GM12801 (cell line): ENCODE data around the gene AOAH.

Source experiments
- TF ChIP-seq, protein P1 (sequence below): IDR thresholded peaks from one replicate; pipeline ENCODE4 v1.5.1; 2011; ENCODE audit warnings: control low read depth; ENCODE audit not compliant: insufficient read length; ENCODE audit errors: extremely low read depth

Gene AOAH

DNA sequence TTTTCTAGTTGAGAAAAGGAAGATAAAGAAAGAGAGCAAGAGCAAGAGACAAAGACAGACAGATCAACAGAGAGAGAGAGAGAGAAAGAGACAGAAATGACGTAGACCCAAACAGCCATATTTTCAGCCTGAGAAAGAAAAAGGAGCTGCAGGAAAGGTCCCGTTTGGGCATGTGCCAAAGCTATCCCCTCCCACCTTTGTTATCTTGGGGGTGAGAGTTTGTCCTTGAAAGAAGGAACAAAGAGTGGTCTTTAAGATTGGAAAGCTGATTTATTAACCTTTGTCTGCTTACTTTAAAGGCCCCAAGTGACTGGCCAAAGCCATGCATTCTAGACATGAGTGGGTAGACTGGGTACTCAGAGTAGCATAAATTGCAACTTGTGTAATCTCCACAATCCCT lies 98.2 kb downstream of the AOAH start:
- TF ChIP-seq, protein P1, sequence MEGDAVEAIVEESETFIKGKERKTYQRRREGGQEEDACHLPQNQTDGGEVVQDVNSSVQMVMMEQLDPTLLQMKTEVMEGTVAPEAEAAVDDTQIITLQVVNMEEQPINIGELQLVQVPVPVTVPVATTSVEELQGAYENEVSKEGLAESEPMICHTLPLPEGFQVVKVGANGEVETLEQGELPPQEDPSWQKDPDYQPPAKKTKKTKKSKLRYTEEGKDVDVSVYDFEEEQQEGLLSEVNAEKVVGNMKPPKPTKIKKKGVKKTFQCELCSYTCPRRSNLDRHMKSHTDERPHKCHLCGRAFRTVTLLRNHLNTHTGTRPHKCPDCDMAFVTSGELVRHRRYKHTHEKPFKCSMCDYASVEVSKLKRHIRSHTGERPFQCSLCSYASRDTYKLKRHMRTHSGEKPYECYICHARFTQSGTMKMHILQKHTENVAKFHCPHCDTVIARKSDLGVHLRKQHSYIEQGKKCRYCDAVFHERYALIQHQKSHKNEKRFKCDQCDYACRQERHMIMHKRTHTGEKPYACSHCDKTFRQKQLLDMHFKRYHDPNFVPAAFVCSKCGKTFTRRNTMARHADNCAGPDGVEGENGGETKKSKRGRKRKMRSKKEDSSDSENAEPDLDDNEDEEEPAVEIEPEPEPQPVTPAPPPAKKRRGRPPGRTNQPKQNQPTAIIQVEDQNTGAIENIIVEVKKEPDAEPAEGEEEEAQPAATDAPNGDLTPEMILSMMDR: no peak

DNA sequence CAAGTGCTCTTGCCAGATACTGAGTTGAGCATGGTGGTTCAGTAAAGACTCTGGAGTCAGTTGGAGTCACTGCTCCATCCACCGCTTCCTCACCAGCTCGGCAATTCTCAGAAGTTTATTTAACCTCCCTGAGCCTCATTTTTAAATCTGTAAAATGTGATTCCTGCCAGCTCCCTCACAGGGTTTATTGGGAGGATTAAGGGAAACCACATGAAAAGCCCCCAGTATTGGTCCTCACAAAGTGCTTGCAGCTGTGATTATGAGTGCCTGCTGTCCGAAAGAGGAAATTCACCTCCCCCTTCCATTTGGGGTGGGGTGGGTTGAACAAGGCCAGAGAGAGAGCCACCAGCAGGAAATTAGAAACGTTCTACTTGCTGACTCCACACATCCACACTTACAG lies 99.0 kb downstream of the AOAH start:
- TF ChIP-seq, protein P1: no peak

DNA sequence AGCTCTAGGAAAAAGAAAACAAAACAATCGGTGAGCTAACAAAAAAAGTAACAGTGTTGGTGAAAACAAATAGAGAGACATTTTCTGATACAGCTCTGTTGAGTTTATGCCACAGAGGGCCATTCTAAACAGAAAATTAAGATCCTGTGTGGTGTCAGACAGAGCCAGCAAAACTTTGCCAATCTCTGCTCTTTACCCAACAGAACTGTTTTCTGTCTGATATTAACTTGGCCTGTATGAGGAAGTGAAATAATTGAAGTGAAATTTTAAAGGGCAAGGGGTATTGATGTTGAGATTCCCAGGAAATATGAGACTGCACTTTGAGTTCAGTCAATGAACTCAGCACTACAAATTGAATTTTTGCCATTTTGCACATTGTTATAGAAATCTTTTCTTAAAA lies 101.0 kb downstream of the AOAH start:
- TF ChIP-seq, protein P1: no peak

DNA sequence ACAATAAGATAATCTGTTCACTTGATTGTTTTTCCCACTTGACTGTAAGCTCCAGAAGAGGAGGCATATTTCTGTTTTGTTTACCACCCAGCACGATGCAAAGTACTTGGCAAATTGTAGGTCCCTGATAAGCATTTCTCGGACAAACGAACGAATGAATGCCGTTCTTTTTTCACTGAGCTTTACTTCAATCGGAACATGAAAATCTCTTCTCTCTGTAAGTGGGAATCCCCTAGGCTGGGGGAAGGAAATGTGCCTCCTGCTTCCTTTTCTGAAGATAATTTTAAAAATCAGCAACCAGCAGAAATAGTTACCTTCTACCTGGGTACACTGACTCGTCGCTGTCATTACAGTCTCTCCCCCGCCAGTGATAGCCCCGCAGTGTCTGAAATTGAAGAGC lies 102.9 kb downstream of the AOAH start:
- TF ChIP-seq, protein P1: no peak

DNA sequence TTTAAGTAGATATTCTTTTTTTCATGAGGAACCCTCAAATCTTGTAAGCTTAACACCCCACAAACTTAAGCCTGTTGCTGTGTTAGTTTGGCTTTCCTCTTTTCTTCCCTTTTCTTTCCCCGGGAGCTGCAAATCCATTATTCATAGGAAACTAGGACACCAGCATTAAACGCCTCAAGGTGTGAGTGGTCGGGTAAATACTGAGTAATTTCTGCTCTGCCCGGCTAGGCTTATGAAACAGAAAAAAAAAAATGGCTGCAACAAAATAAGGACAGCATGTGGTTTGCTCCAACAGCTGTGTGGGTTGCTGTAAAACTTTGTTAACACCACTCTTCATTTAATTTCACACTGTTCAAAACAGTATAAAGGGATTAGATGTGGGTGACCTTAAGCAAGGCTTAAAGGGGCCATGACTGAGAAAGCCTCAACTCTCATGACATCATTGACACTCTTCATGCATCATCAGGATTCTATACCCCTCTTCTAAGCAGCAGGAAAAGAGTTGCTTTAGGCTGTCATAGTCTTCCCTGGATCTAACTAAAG lies 104.1 kb downstream of the AOAH start:
- TF ChIP-seq, protein P1: no peak

DNA sequence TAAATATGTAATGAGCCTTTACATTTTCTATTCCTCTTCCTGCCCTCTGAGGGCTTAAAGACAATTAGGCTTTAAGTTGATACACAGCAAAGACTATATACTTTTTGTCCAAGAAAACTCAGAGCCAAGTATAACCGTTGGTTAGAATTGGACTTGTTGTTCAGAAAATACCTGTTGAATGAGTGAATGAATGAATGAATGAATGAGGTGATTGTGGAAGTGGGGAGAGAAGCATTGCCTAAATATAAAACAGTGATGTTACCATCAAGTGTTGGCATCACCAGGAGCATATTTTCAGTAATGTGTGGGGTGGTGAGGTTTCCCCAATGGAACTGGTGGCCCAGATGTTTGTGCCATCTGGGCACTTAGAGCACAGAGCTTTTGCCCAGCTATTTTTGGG lies 106.9 kb downstream of the AOAH start:
- TF ChIP-seq, protein P1: no peak

DNA sequence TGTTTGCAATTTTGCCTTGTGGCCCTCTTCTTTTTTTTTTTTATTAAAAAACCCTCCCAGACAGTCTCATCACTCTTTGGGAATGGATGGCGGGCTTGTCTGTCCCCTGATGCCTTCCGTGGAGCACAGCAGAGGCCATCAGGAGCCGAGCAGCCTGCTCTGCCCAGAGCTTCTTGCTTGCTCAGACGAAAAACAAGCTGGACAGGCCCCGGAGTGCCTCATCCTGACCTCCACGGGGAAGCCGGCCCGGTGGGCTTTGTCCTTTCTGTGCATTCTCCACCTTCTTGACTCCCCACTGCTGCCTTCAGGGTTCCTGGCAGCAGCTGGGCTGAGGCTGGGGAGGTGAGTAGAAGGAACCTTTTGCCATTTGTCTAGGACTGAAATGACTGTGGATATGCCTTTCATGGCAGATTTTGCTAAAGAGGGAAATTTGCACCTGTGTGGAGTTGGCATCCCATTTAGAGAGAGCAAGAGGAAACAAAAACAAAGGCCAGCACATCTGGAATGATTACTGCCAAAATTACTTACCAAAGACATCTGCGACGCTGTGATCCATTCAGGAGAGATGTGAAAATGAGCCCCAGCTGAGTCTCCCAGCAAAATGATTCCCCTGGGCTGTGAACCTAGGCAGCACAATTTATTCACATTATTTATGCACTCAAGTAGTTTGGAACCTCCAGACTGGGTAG lies 108.3 kb downstream of the AOAH start:
- TF ChIP-seq, protein P1: no peak
